HFFc6 (cell line): Measurements from ENCODE around the gene UCK1. TPM values are rescaled to one million over a fixed set of nuclear protein-coding genes. Genes with fewer than 3 reads are reported as not detected.

Source experiments
- DNase-seq: peaks from one replicate; pipeline ENCODE4 v3.0.0-alpha.2; 2018
- H3K27ac Mint-ChIP-seq: 2 replicates; pipeline ENCODE4 v1.8.0; 2020; ENCODE audit warnings: mild to moderate bottlenecking, mixed read lengths
- H3K27me3 Mint-ChIP-seq: 2 replicates; pipeline ENCODE4 v1.8.0; 2021; ENCODE audit warnings: mild to moderate bottlenecking, moderate library complexity, mixed read lengths; ENCODE audit not compliant: insufficient read depth
- H3K36me3 Mint-ChIP-seq: 2 replicates; pipeline ENCODE4 v1.8.0; 2021; ENCODE audit warnings: low read depth, mixed read lengths
- H3K4me1 Mint-ChIP-seq: 2 replicates; pipeline ENCODE4 v1.8.0; 2020; ENCODE audit warnings: low read depth, mixed read lengths
- H3K4me3 Mint-ChIP-seq: 2 replicates; pipeline ENCODE4 v1.8.0; 2020; ENCODE audit warnings: mild to moderate bottlenecking, moderate library complexity, mixed read lengths
- H3K9me3 Mint-ChIP-seq: 2 replicates; pipeline ENCODE4 v1.8.0; 2020; ENCODE audit warnings: mild to moderate bottlenecking, mixed read lengths
- long read RNA-seq: library from polyadenylated mRNA; unstranded; transcript quantifications from one replicate; pipeline ENCODE4 v2.0.0, GENCODE V29; 2019
- total RNA-seq, 6 experiments: library from RNA; stranded (reverse); fragmentation: NEBNext Ultra II Directional; extraction: Animal tissue kit (Norgen Biotek cat#: 25700); gene quantifications; 2 replicates in 1 of 6; 3 replicates in 5 of 6; pipeline ENCODE4 v1.2.3, GENCODE V29; 2021
- TF ChIP-seq, protein P1 (sequence below): fragments of 200-600 bp; sonication (generic); IDR thresholded peaks from 2 replicates; pipeline ENCODE4 v1.5.0; 2021; ENCODE audit warnings: antibody characterized with exemption, mild to moderate bottlenecking

Gene UCK1
- total RNA-seq, result 10 to 100 TPM; 18.6 to 22.6 (median 20.8) TPM
- long read RNA-seq, transcript UCK1-204 (7 exons, 2,167 nt), result major isoform, 21 of 25 reads
- long read RNA-seq, partial matches to known transcripts, result 0 of 25 reads
- long read RNA-seq, other reads (novel, unspliced or antisense), result 3 of 25 reads

DNA sequence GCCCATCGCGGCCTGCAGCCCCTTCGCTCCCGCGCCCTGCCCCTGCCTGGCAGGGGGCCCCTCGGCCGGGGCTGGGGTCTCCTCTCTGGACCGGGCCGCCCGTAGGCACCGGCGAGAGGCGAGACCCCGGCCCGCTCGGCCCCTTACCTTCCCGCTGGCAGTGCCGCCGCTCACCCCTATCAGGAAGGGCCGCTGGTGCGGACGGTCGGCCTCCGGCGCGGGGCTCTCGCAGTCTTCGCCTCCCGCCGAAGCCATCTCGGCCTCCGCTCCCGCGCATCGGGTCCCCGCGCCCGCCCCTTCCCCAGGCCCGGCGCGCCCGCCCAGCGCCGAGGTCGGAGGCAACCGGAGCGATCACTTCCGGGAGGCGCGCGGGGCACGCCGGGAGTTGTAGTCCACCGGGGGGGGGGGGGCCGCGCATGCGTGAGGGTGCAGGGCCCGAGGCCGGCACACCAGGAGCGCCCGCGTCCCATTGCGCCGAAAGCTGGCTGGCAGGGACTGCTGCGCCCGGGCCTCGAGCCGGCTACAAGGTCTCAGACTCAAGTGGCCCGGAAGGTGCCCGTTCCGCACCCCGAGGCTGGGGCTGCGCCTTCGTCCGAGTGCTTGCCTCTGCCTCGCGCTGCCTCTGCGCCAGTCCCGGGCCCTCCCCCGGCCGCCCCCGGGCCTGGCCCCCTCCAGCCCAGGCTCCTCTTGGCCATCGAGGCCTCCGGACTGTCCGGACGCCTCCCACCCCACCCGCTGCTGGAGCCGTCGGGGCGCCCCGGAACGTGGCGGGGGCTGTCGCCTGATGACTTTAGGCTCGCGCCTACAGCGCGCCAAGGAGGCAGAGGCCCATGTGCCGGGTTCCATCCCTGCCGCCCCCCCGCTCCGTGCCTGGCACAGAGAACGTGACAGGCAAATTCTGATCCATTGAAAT, at the start of gene UCK1:
TSS of gene UCK1 (minus strand) at position 344 of the 913 bp plus-strand sequence. CDS start at position 255, 89 bp downstream.
- Mint-ChIP-seq H3K4me3 (peak within 1 kb of the TSS; percentile 93), H3K4me1 (peaks cover 10% of the 10 kb centered on the region), H3K36me3 (peaks cover 7% of the 10 kb centered on the region; the same call in 1 of the 2 replicates), H3K27me3 (peaks cover 2% of the 10 kb centered on the region; the same call in 1 of the 2 replicates), H3K9me3 (no peaks in the 10 kb centered on the region), H3K27ac (peak within 1 kb of the TSS; percentile 54)
- TF ChIP-seq, protein P1, sequence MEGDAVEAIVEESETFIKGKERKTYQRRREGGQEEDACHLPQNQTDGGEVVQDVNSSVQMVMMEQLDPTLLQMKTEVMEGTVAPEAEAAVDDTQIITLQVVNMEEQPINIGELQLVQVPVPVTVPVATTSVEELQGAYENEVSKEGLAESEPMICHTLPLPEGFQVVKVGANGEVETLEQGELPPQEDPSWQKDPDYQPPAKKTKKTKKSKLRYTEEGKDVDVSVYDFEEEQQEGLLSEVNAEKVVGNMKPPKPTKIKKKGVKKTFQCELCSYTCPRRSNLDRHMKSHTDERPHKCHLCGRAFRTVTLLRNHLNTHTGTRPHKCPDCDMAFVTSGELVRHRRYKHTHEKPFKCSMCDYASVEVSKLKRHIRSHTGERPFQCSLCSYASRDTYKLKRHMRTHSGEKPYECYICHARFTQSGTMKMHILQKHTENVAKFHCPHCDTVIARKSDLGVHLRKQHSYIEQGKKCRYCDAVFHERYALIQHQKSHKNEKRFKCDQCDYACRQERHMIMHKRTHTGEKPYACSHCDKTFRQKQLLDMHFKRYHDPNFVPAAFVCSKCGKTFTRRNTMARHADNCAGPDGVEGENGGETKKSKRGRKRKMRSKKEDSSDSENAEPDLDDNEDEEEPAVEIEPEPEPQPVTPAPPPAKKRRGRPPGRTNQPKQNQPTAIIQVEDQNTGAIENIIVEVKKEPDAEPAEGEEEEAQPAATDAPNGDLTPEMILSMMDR, result no peak
- DNase-seq, result peak; percentile 38

DNA sequence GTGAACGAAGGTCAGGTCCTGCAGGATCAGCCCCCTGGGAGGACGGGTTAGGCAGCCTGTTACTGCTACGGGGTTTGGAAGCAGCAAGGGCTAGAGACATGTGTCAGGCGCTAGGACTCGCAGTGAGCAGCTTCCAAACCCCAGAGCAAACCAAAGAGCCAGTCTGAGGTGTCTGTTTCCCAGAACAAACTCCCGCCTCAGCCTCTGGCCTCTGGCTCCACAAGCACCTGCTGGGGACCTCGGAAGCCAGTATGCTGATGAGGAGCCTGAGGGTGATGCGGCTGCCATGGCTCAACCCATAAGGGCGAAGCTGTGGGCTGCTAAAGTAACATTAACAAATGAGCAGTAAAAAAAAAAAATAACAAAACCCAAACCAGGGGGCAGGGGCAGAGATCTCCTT, 49.3 kb upstream of the UCK1 start:
- Mint-ChIP-seq H3K36me3 (peaks cover 12% of the 10 kb centered on the region; the same call in 1 of the 2 replicates), H3K4me1 (no peaks in the 10 kb centered on the region), H3K9me3 (no peaks in the 10 kb centered on the region), H3K27ac (no peak overlapping the region), H3K4me3 (no peak overlapping the region), H3K27me3 (peaks cover 5% of the 10 kb centered on the region)
- TF ChIP-seq, protein P1, result no peak
- no peak for DNase-seq

DNA sequence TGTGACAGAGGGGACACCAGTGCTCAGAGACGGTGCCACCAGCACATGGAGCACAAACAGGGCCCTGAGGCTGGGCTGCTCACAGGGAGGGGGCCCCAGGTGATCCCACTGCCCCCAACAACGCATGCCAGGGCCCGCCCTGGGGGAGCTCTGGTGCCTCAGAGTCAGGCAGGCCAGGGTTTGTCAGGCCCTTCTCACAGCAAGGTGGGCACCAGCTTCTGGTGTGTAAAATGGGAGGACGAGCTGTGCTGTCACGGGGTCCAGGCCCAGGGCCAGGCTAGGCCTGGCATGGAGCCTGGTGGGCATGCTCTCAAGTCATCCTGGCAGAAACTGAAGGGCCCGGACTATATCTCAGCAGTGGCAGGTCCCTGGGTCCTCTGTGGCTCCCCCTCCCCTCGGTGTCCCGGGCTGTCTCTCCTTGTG, 48.7 kb upstream of the UCK1 start:
- Mint-ChIP-seq H3K27ac (no peak overlapping the region), H3K4me3 (no peak overlapping the region), H3K36me3 (peaks cover 12% of the 10 kb centered on the region; the same call in 1 of the 2 replicates), H3K27me3 (peaks cover 5% of the 10 kb centered on the region), H3K9me3 (no peaks in the 10 kb centered on the region), H3K4me1 (no peaks in the 10 kb centered on the region)
- DNase-seq, result no peak
- TF ChIP-seq, protein P1, result no peak

DNA sequence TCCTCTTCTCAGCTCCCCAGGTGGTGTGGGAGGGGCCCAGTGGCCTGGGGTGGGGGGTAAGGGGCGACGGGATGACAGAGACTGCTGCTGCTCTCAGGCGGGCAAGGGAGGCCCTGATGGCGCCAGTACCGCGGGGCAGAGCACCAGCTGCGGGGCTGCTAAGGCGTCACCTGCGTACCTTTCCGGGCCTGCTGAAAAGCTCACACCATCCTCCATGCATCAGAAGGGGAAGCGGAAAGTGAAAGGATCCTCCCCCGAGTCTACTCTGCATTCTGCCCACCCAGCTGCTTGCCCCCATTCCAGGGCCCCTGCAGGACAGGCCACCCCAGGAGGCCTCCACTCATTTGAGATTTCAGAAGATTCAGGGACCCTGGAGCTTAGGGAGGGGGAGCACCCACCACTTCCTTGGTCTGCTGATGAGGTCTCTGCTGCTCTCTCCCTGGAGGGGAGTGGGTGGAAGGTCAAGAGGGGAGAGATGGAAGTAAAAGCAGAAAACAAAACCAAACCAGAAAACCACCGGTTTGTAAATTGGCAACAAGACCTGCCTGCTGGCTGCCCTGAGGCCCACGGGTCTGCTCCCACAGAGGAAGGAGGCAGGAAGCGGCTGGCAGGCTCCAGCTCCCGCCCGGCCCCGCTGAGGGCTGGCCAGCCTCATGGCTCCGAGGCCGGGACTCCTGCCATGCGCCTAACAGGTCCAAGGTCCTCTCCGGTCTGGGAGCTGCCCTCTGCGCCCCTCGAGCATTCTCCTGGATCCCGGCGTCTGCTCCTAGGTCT, 47.9 kb upstream of the UCK1 start:
- TF ChIP-seq, protein P1, result no peak
- Mint-ChIP-seq H3K36me3 (peaks cover 12% of the 10 kb centered on the region; the same call in 1 of the 2 replicates), H3K4me3 (no peak overlapping the region), H3K9me3 (no peaks in the 10 kb centered on the region), H3K4me1 (no peaks in the 10 kb centered on the region), H3K27ac (no peak overlapping the region), H3K27me3 (peaks cover 5% of the 10 kb centered on the region)
- DNase-seq, result no peak

DNA sequence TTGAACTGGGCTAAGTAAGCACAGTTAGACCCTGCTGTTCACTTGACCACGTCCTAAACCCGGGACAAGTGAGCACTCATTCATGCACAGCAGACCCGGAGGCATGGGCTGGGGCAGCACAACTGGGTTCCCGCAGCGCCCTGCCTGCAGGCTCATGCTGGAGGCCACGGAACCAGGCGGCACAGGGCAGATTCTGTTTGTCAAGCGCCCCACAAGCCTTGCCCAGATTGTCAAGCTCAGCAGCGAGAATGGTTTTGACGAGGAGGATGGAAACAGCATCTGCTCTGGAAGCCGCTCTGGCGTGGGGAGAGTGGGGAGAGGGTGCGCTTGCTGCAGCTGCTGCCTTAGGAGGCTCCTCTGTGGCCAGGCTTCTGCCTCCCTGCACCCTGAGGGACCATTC, 47.0 kb upstream of the UCK1 start:
- no peaks in the 10 kb centered on the region for H3K4me1 Mint-ChIP-seq
- H3K4me3 Mint-ChIP-seq, result no peak overlapping the region
- TF ChIP-seq, protein P1, result no peak
- H3K36me3 Mint-ChIP-seq, result peaks cover 12% of the 10 kb centered on the region; the same call in 1 of the 2 replicates
- DNase-seq, result no peak
- H3K27ac Mint-ChIP-seq, result no peak overlapping the region; the same call in 1 of the 2 replicates
- H3K27me3 Mint-ChIP-seq, result peaks cover 3% of the 10 kb centered on the region
- no peaks in the 10 kb centered on the region for H3K9me3 Mint-ChIP-seq
